G401 (cell line): ENCODE results near the gene SLC22A2. TPM values are rescaled to one million over a fixed set of nuclear protein-coding genes. Genes with fewer than 3 reads are reported as not detected.
"Not testable (repeated sequence)": the region's sequence is repeated elsewhere in the genome, so short reads cannot be mapped to it uniquely, and the experiment has no call there.

Source experiments
- DNase-seq: peaks from one replicate; pipeline ENCODE4 v3.0.0-alpha.2; 2015; ENCODE audit warnings: low spot score
- in situ Hi-C: cut with HindIII; loops from 2 replicates; pipeline ENCODE4 v1.10.0; 2016; ENCODE audit warnings: low sequenced_read_pairs, mixed read lengths
- total RNA-seq: library from RNA; depleted of rRNA; stranded (reverse); fragments of >200 nt; shearing (Covaris generic); gene quantifications from 2 replicates; pipeline ENCODE4 v1.2.3, GENCODE V29; 2014

The SLC22A2 gene
- total RNA-seq, 1 experiment from 2014 or later = not detected

- in situ Hi-C loops = no loop called here
- DNase-seq = no peak
Measured at GRCh38 chr6:160254467-160255312, 3.9 kb downstream of the SLC22A2 start.

- in situ Hi-C loops = no loop called here
Measured at GRCh38 chr6:160253714-160254113, 4.9 kb downstream of the SLC22A2 start.

GRCh38 chr6:160253292-160253691, 5.3 kb downstream of the SLC22A2 start:
- in situ Hi-C loops = no loop called here

More at GRCh38 chr6:160253714-160254113, 4.9 kb downstream of the SLC22A2 start:
- no peak for DNase-seq

GRCh38 chr6:160252073-160252813, 6.4 kb downstream of the SLC22A2 start:
- no peak for DNase-seq
- in situ Hi-C loops = no loop called here

More at GRCh38 chr6:160253292-160253691, 5.3 kb downstream of the SLC22A2 start:
- DNase-seq = no peak

GRCh38 chr6:160249671-160250070, 8.9 kb downstream of the SLC22A2 start:
- DNase-seq = no peak
- in situ Hi-C loops = no loop called here

- no peak for DNase-seq
- in situ Hi-C loops = no loop called here
Measured at GRCh38 chr6:160248538-160248937, 10.1 kb downstream of the SLC22A2 start.

- DNase-seq = no peak
- in situ Hi-C loops = no loop called here
Measured at GRCh38 chr6:160247457-160247883, 11.2 kb downstream of the SLC22A2 start.

- no peak for DNase-seq
- in situ Hi-C loops = no loop called here
Measured at GRCh38 chr6:160240691-160241084, 17.9 kb downstream of the SLC22A2 start.

GRCh38 chr6:160239929-160240690, 18.5 kb downstream of the SLC22A2 start:
- DNase-seq = no peak
- in situ Hi-C loops = no loop called here

GRCh38 chr6:160238761-160239751, 19.6 kb downstream of the SLC22A2 start:
- no peak for DNase-seq
- in situ Hi-C loops = no loop called here

GRCh38 chr6:160238278-160238711, 20.3 kb downstream of the SLC22A2 start:
- in situ Hi-C loops = no loop called here
- no peak for DNase-seq

- in situ Hi-C loops, DNase-seq: not testable (repeated sequence)
Measured at GRCh38 chr6:160237597-160238275, 20.9 kb downstream of the SLC22A2 start.

- in situ Hi-C loops = not testable (repeated sequence)
Measured at GRCh38 chr6:160236235-160236872, 22.3 kb downstream of the SLC22A2 start.

GRCh38 chr6:160233950-160234640, 24.5 kb downstream of the SLC22A2 start:
- in situ Hi-C loops, DNase-seq: not testable (repeated sequence)

More at GRCh38 chr6:160236235-160236872, 22.3 kb downstream of the SLC22A2 start:
- not testable (repeated sequence) for DNase-seq

- no peak for DNase-seq
- in situ Hi-C loops = no loop called here
Measured at GRCh38 chr6:160227769-160228161, 30.9 kb downstream of the SLC22A2 start.

- in situ Hi-C loops = no loop called here
- DNase-seq = no peak
Measured at GRCh38 chr6:160227038-160227768, 31.4 kb downstream of the SLC22A2 start.
